Choroid plexus epithelial cell (primary cell): ENCODE results near the gene CAPZA1.

ENCODE experiments used
- DNase-seq: peaks from one replicate; pipeline ENCODE4 v3.0.0-alpha.2; 2010; ENCODE audit warnings: low read depth
- H3K4me3 ChIP-seq: 2 replicates; pipeline ENCODE4 v1.5.1; 2011; ENCODE audit warnings: low read depth, mild to moderate bottlenecking, control low read depth, low read length, moderate library complexity
- TF ChIP-seq, protein P1 (sequence below): conservative IDR thresholded peaks from 2 replicates; pipeline ENCODE4 v1.5.1; 2011; ENCODE audit warnings: low read depth, mild to moderate bottlenecking, control low read depth, inconsistent platforms, low read length, moderate library complexity

Gene CAPZA1

GRCh38 chr1:112628516-112628915 is 8.9 kb downstream of the CAPZA1 start:
- DNase-seq = no peak
- TF ChIP-seq, protein P1, sequence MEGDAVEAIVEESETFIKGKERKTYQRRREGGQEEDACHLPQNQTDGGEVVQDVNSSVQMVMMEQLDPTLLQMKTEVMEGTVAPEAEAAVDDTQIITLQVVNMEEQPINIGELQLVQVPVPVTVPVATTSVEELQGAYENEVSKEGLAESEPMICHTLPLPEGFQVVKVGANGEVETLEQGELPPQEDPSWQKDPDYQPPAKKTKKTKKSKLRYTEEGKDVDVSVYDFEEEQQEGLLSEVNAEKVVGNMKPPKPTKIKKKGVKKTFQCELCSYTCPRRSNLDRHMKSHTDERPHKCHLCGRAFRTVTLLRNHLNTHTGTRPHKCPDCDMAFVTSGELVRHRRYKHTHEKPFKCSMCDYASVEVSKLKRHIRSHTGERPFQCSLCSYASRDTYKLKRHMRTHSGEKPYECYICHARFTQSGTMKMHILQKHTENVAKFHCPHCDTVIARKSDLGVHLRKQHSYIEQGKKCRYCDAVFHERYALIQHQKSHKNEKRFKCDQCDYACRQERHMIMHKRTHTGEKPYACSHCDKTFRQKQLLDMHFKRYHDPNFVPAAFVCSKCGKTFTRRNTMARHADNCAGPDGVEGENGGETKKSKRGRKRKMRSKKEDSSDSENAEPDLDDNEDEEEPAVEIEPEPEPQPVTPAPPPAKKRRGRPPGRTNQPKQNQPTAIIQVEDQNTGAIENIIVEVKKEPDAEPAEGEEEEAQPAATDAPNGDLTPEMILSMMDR = no peak
- H3K4me3 ChIP-seq = no peak overlapping the region

DNA sequence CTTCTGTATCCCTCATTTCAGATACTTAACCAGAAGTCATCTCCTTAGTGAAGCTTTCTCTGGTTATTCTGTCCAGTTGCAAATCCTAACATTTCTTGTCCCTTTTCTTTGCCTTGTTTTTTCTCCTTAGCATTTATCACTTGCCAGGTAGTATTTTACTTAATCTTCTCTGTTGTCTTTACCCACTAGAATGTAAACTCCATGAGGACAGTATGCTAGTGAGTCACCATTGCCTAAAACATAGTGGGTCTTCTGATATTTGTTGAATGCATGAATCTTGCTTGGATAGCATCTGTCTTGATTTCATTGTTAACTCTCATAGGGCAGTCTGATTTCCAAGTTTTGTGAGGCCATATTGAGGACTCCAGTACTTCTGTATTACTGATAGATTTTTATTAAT is 9.6 kb downstream of the CAPZA1 start:
- H3K4me3 ChIP-seq = no peak overlapping the region
- TF ChIP-seq, protein P1 = no peak
- no peak for DNase-seq

DNA sequence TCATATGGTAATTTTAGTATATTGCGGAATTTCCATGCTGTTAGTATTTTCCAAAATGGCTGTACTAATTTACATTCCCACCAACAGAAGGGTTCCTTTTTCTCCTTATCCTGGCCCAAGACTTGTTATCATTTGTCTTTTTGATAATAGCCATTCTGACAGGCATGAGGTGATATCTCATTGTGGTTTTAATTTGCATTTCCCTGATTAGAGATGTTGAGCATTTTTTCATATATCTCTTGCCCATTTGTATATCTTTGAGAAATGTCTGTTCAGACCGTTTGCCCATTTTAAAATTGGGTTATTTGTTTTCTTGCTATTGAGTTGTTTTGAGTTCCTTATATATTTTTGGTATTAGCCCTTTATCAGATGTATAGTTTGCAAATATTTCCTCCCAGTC is 14.0 kb downstream of the CAPZA1 start:
- no peak for DNase-seq
- TF ChIP-seq, protein P1 = no peak
- no peak overlapping the region for H3K4me3 ChIP-seq

DNA sequence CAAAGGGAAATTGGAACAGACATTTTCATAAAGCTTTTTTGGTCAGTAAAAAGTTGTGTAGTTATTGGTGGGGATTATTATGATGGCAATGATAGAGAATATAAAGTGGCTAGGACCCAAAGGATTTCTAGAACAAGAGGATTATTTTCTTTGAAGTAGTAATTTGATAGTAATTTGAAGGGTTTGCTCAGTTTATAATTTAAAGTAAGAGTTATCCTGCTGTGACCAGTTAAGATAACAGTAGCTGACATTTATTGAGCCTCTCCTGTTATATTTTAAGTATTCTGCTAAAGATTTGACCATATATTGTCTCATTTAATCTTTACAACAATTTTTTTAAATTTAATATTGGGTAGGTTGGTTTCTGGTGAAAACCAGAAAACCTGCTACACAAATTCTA is 14.7 kb downstream of the CAPZA1 start:
- TF ChIP-seq, protein P1 = no peak
- no peak overlapping the region for H3K4me3 ChIP-seq
- DNase-seq = no peak

DNA sequence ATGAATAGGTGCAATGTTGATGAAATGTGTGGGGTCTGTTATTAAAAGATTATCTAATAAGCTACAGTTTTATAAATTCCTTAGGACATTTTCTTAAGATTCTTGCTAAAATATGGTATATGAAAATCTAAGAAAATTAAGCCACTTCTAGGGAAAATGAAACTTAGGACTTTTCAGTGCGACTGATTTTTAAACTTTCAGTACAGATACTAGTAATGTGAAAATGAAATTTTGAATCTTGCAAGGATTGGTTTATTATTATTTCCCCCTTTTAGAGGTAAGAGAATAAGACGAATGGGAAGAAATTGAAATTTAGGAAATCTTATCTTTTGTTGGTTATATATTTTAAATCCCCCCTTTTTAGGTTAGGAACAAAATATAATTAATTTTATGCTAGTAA is 16.4 kb downstream of the CAPZA1 start:
- no peak overlapping the region for H3K4me3 ChIP-seq
- no peak for DNase-seq
- TF ChIP-seq, protein P1 = no peak

GRCh38 chr1:112636597-112637253 is 17.1 kb downstream of the CAPZA1 start:
- TF ChIP-seq, protein P1 = no peak
- no peak overlapping the region for H3K4me3 ChIP-seq
- DNase-seq = no peak
